ENCODE data around the gene SCAMP5.
A peak's percentile ranks its signal among the peaks of the same experiment; 100 is the strongest.

SCAMP5 gene

DNA sequence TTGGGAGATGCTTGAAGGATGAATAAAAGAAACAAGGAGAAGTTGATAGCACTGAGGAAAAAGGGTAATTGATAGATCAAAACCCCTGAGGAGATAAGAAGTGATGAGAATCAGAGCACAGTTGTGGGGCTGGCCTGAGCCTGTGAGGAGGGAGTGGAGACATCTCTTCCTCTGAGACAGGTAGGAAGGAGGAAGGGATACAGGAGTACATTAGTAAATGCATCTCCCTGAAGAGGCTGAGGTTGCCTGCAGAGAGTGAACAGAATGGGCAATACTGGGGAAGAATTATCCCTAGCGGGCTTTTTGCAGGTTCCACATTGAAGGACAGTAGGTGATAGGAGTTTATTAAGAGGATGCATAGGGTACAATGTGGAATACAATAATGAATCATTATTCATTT is 17.3 kb upstream of the SCAMP5 start:
- no peak for DNase-seq

DNA sequence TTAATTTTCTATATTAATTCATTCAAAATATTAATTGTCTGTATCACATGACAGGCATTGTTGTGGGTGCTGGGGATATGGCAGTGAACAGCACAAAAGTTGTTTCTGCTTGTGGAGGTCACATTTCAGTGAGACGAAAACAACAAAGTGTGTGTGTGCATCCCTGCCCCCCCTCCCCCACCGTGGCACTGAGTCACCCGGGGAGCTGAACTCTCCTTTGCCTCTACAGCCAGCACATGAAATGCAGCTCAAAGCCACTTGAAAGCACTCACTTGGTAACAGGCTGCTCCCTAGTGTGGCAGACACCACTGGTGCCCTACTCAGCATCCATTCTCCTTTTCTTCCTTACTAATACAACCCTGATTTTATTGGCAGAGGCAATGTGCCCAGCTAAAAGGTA is 16.9 kb upstream of the SCAMP5 start:
- peak; percentile 21 for DNase-seq

DNA sequence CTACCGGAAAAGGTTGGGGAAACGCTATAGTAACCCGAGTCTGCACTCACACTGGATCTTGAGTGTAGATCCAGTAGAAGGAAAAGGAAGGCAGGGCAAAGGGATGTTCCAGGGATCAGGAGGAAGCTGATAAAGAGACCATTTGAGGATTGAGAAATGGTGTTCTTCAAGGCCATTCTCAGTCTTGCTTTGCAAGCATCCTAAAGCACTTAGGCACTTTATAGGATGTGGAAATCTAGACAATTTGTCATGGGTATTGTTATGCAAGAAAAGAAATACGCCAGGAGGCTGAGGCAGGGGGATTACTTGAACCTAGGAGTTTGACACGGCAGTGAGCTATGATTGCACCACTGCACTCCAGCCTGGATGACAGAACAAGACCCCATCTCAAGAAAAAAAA is 13.2 kb upstream of the SCAMP5 start:
- no peak for DNase-seq

DNA sequence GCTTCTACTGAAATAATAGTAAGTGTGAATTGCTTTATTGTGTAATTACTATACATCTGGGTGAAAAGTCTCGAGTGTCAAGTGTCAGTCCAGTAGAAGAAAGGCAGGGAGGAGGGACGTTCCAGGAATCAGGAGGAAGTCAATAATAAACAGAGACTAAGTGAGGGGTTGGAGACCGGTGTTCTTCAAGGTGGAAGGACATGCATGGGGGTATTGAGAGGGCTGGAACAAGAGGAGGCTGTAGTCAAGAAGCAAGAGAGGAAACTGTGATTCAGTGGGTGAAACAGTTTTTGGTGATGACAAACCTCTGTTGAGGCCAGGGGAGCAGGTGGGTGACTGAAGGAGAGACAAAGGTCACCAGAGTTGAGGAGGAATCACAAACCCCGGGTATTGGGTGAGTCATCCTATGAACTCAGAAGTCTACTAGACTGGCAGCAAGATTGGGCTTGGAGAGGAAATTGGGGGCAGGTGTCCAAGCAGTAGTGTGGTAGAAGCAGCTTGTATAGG is 11.6 kb upstream of the SCAMP5 start:
- peak; percentile 45 for DNase-seq

DNA sequence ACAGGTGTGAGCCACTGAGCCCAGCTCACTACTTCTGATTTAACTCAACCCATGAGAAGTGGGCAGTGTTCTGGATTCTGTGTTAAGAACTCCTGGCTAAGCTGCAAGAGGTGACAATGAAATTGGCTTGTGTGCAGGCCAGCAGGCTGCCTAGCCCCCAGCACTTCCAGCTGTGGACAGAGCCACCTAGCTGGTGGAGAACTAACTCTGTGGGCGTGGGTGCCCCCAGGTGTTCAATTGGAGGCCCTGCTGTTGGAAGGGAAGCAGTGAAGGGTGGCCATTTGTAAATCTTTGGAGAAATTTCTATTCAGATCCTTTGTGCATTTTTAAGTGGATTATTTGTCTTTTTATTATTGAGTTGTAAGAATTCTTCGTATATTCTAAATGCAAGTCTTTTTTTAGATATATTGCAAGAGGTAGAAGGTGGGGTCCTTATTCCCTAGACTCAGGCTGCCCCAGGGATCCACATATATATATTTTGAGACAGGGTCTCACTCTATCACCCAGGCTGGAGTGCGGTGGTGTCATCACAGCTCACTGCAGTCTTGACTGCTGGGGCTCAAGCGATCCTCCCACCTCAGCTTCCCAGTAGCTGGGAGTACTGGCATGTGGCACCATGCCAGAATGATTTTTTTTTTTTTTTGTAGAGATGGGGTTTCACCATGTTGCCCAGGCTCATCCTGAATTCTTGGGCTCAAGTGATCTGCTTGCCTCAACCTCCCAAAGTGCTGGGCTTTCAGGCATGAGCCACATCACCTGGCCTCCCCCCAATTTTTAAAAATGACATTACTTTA is 7.2 kb upstream of the SCAMP5 start:
- no peak for DNase-seq

DNA sequence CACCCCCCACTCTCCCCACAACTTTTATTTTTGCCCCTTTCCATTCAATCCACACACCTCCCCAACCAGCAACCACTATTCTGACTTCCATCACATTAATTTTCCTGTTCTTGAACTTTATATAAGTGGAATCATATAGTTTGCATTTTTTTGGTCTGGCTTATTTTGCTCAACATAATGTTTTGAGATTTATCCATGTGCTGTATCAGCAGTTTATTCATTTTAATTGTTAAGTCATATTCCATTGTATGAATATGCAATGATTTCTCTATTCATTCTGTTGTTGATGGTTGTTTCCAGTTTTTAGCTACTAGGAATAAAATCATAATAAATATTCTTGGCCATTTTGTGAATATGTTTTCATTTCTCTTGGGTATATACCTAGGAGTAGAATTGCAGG is 5.8 kb upstream of the SCAMP5 start:
- no peak for DNase-seq

DNA sequence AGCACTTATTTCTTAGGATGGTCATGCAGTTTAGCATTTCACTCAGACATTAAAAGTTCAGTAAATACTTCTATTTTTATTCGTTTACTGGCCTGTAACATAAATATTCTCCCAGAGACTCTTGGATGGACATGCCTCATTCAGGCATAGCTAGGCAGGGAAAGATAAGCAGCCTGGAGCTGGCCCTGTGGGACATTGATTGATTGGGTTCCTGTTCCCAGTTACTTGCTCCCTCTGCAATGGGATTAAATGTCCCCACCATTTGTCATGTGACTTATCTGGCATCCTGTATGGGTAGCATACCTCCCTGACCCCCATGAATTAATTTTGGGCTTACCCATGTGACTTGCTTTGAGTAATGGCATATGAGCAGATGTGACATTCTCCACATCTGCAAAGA is 2.7 kb upstream of the SCAMP5 start:
- no peak for DNase-seq

DNA sequence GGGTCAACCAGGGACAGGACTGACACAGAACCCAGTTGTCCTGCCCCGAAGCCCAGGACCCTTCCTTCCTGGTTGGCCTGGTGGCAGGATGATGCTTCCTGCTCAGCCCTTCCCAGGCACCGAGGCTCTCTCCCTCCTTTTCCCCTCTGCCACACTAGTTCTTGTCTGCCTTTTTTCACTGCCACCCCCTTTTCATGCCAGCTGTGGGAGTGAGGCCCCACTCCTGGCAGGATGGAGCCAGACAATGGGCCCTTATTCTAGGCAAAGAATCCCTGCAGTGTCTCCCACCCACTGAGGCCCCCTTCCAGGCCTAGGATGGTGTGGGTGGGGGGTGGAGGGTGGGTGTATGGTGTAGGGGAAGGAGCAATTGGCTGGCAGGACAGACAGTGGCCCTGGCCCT is 1.1 kb upstream of the SCAMP5 start:
- DNase-seq: no peak

DNA sequence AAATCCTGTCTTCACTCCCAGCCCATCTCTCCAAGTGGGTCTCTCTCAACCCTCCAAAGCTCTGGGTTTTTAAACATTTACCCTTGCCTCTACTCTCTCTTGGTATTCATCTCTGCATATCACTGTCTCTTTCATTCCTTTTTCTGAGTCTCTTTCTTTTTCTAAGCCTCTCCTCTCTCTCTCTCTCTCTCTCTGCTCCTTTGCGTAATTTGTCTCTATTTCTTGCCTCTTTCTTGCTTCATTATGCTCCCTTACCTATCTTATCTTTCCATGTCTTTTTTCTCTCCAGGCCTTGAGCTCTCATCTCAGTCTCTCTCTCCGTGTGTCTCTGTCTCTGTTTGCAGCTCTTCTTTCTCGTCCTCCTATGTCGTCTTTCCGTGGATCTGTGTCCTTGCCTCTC is 678 bp upstream of the SCAMP5 start:
- DNase-seq: no peak

DNA sequence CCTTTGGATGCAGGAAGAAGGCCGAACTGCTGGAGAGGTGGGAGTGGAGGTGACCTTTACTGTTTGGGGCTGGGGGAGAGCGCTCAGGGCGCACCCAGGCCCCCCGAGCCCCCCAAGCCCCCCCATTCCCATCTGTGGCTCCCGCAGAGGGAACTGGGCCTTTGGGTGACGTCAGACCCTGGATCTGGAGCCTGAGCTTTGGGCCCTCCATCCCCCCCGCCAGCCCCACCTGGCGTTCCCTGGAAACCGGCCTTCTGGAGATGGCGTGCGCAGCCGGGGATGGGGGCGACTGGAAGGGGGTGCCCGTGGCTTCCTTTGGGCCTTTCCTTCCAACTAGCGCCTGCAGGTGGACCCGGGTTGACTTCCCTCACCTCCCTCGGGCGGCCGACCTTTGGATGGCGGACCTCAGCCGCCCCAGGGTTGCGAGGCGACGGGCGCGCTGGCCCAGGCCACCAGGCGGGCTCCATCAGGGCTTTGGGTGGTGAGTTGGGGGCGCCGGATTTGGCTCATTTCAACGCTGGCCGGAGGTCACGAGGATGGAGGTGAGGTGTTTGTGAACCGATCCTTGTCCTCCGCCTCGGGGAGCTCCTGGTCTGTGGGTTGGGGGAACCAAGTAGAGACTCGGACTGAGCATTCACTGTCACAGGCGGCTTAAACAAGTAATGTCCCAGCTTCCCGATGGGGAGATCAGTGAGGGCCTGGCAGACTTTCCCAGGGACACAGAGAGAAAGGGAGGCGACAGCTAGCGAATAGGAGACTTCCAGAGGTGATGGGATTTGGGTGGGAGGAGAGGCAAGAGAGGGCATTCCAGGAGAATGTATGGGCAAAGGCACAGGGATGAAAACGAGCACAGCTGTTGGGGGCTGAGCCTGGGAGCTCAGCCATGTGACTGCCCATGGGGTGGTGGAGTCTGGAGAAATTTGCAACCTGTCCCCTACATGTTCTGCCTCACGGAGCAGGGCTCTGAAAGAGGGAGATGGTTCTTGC is 709 bp downstream of the SCAMP5 start:
- no peak for DNase-seq

DNA sequence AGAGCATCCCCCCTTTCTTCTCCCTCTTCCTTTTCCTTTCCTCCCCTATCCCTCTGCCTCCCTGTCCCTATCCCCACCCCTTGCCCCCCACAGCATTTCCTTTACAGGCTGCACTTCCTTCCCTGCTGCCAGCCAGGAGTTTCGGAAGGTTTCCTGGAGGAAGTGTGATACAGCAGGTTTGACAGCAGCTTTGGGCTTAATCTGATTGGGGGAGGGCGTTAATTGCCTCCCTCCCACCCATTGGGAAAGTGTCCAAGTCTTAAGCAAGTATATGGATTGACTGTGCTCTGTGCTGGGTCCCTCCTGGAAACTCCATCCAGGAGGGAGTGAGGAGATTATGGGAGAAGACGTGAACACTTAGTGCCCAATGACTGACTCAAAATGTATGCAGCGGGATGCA is 1.8 kb downstream of the SCAMP5 start:
- no peak for DNase-seq

DNA sequence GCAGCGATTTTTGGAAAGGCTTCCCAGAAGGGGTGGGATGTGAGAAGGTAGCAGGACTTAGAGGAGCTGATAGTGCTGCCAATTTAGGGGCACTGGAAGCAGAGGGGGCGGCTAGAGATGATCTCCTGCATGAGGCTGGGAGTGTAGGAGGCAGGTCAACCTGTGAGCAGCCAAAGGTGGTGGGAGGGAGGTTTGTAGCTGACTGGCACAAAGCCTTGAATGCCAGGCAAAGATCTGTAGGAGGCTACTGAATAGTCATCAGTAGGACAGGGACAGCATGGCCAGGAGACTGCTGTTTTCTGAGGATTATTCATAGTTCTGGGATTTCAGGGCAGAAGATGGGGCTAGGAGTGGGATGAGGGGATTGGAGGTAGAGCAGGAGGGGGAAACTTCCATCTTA is 2.2 kb downstream of the SCAMP5 start:
- DNase-seq: no peak

DNA sequence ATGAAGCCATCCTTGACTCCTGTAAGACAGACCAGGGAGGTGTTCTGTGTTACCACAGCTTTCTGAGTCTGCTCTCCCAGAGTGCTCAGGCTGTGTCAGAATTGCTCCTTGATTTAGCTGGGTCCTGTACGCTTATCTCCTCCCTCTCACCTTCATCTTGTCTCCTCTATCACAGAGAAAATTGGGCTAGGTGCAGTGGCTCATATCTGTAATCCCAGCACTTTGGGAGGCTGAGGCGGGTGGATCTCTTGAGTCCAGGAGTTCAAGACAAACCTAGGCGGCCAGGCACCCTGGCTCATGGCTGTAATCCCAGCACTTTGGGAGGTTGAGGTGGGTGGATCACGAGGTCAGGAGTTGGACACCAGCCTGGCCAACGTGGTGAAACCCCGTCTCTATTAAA is 5.9 kb downstream of the SCAMP5 start:
- no peak for DNase-seq

DNA sequence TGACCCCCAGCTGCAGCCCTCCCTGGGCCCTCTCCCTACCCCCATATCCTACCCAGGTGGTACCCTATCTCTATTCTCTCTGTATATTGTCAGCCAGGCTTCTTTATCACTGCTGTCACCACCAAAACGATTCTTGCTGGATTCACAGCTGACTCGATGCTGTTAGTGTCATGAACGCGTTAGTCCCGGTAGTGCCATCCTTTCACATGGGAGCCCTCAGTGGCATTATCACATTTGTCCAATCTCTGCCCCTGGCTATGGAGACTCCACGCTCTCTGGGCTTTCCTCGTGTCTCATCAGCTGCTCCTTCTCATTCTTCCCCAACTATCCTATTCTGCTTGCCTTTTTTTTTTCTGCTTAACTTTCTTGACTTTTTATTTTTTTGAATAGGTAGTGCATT is 7.0 kb downstream of the SCAMP5 start:
- DNase-seq: no peak

DNA sequence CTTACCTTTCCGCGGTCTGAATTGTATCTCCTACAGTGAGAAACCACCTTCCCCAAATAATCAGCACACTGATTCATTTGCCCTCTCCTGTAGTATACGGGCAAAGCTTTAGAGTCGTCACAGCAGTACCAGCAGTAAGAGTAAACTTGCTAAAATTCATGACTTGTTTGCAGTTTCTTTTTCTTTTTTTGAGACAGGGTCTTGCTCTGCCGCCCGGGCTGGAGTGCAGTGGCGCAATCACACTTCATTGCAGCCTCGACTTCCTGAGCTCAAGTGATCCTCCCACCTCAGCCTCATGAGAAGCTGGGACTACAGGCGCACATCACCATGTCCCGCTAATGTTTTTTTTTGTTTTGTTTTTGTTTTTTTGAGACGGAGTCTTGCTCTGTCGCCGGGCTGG is 11.9 kb downstream of the SCAMP5 start:
- DNase-seq: no peak

DNA sequence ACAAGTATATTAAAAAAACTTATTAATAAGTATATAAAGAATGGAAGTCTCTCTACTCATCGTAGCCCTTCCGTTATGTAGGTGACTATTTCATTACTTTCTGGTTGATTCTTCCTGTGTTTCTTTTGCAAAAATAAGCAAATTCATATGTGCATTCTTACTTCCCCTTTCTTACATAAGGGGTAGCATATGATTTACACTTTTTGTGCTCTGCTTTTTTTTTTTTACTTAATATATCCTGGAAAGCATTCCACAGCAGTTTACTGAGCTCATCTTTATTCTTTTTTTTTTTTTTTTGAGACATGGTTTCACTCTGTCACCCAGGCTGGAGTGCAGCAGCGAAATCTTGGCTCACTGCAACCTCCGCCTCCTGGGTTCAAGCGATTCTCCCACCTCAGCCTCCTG is 12.9 kb downstream of the SCAMP5 start:
- DNase-seq: no peak

DNA sequence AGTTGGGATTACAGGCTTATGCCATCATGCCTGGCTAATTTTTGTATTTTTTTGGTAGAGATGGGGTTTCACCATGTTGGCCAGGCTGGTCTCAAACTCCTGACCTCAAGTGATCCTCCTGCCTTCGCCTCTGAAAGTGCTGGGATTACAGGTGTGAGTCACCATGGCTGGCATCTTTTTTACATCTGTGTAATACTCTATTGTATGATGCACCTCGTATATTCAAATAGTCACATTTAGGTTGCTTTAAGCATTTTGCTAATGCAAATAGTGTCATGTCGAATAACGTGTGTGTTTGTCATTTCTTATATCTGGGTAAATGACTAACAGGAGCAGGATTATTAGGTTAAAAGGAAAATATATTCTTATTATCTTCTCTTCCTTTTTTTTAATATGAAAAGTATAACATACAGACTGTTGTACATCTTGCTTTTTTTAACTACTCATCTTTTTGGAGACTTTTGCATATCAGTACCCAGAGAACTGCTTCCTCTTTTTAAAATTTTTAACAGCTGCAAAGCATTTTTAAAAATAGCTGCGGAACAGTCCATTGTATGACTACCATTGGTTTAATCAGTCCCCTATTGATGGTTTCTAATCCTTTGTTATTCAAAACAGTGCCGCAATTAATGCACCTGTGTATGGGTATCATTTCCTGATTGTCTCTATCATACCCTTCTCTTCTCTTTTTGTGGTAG is 13.4 kb downstream of the SCAMP5 start:
- DNase-seq: no peak

DNA sequence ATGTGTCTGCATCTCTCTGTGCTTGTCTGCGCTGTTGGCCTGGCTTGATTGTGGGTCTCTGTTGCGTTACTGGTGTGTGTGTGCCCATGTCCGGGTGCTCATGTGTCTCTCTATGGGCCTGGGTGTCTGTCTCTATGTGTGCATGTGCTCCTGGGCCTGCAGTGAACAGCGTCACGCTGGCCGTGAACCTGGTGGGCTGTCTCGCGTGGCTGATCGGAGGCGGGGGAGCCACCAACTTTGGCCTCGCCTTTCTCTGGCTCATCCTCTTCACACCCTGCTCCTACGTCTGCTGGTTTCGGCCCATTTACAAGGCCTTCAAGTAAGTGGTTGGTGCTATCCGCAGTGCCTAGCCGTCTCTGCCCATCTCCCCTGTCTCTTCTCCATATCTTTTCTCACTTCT is 21.1 kb downstream of the SCAMP5 start:
- no peak for DNase-seq

DNA sequence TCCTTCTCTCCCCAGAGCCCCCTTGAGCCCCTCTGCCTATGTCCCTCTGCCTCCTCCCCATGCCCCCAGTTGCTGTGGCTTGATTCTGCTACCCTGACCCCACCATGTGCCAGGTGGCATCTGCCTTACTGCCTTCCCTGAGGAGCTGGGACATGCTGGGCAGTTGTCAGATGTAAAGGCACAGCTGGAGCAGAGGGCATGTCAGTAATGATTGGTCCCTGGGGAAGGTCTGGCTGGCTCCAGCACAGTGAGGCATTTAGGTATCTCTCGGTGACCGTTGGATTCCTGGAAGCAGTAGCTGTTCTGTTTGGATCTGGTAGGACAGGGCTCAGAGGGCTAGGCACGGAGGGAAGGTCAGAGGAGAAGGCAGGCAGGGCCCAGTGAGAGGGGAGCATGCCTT is 24.6 kb downstream of the SCAMP5 start:
- no peak for DNase-seq

DNA sequence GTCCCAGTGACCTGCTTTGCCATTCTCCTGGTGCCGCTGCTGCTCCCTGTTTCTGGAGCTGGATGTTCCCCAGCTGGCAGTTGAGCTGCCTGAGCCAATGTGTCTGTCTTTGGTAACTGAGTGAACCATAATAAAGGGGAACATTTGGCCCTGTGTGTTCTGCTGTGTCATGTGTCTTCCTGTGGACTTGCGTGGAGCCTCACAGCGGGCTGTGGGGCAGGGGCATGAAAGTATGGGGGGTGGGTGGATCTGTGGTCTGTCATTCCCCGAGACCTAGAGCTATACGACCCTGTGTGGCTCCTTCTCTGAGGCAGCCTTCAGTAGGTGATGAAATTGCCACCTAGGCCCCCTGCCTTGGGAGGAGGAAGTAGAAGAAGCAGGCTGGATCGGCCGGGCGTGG is 26.0 kb downstream of the SCAMP5 start:
- DNase-seq: no peak

DNA sequence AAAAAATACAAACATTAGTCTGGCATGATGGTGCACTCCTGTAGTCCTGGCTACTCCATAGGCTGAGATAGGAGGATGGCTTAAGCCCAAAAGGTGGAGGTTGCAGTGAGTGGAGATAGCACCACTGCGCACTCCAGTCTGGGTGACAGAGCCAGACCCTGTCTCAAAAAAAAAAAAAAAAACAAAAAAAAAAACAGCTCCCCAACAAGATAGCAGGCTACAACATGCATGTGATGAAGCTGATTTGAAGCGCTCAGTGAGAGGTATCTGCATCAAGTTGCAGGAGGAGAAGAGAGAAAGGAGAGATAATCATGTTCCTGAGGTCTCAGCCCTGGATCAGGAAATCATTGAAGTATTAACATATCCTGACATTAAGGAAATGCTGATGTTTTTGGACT is 27.4 kb downstream of the SCAMP5 start:
- no peak for DNase-seq

DNA sequence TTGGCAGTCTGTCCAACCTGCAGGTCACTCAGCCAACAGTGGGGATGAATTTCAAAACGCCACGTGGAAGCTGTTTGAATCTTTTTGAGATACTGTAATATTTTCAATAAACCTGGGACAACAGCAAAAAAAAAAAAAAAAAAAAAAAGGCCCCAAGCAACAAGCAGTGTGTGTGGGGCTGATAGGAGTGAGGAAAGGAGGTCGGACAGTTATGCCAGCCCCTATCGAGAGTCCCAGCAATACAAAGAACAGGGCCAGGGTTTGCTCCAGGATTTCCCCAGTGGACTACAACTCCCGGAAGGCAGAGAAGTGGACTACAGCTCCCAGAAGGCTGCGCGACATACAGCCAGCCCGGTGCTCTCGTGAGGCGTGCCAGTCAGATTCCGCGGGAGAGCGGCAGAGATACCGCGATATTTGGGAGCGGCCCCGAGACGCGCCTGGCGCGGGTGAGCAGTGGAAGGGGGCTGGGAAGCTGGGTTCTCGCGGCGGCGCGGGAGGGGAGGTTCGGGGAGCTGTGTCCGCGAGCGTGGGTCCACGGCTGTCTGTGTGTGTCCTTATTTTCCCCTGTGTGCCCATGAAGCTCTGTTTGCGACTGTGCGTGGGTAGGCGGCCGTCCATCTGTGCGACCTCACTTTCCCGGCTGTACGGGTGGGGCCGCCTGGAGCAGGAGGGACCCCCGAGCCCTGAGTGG is 28.0 kb downstream of the SCAMP5 start, which contains the start of gene PPCDC:
TSS of gene PPCDC (plus strand) at position 410 of the 691 bp plus-strand sequence. CDS start 4,729 bp downstream, outside the sequence.
- peak; percentile 93 for DNase-seq
